Breast epithelium (tissue), 4 donors: ENCODE data around the gene MEG3. TPM values are rescaled to one million over a fixed set of nuclear protein-coding genes. Genes with fewer than 3 reads are reported as not detected.

ENCODE experiments used
- DNase-seq, 2 donors: peaks; one replicate each; pipeline ENCODE4 v3.0.0-alpha.2; 2019; ENCODE audit warnings: low spot score in 2 of 2
- H3K27ac ChIP-seq, 2 donors: fragments of 200-600 bp; sonication (generic) in 1 of 2; one replicate each; pipeline ENCODE4 v1.5.1; 2016 to 2019; ENCODE audit warnings: mild to moderate bottlenecking in 1 of 2
- H3K27me3 ChIP-seq, 2 donors: fragments of 200-600 bp; sonication (generic) in 1 of 2; one replicate each; pipeline versions ENCODE4 v1.5.1 to v1.6.0; 2017 to 2019; ENCODE audit warnings: control low read depth in 1 of 2, mild to moderate bottlenecking in 1 of 2
- H3K36me3 ChIP-seq: fragments of 200-600 bp; one replicate; pipeline ENCODE4 v1.5.1; 2019
- H3K4me1 ChIP-seq, 2 donors: fragments of 200-600 bp; sonication (generic); one replicate each; pipeline ENCODE4 v1.5.1; 2016 to 2019; ENCODE audit warnings: control low read depth in 1 of 2
- H3K4me3 ChIP-seq, 3 donors: fragments of 200-600 bp; sonication (generic); 1 replicate in 2 of 3; 2 replicates in 1 of 3; pipeline ENCODE4 v1.5.1; 2016 to 2019; ENCODE audit warnings: mild to moderate bottlenecking in 3 of 3, moderate library complexity in 2 of 3
- H3K9me3 ChIP-seq, 2 donors: fragments of 200-600 bp; sonication (generic) in 1 of 2; one replicate each; pipeline ENCODE4 v1.5.1; 2016 to 2019; ENCODE audit warnings: control low read depth in 1 of 2
- POLR2A ChIP-seq: fragments of 450-650 bp; IDR thresholded peaks from one replicate; pipeline ENCODE4 v1.6.1; 2016; ENCODE audit warnings: antibody characterized with exemption, mild to moderate bottlenecking, moderate library complexity
- POLR2AphosphoS5 ChIP-seq, 3 donors: sonication (generic); formaldehyde crosslinking; IDR thresholded peaks; one replicate each; pipeline ENCODE4 v1.6.1; 2017; ENCODE audit warnings: antibody characterized with exemption in 3 of 3
- intact Hi-C: fragments of 100-400 bp; cut with DNase I; formaldehyde crosslinking; loops from one replicate; pipeline ENCODE4 v1.15.1; 2023; ENCODE audit warnings: low total_unique reads
- total RNA-seq, 3 donors: library from RNA; depleted of rRNA; stranded (reverse); fragments of >200 nt; gene quantifications; one replicate each; pipeline ENCODE4 v1.1.0, GENCODE V29; 2016
- TF ChIP-seq, protein P1 (sequence below), 3 donors: fragments of 450-650 bp; IDR thresholded peaks; one replicate each; pipeline ENCODE4 v1.5.1; 2016 to 2017; ENCODE audit warnings: antibody characterized with exemption in 3 of 3, mild to moderate bottlenecking in 3 of 3, moderate library complexity in 3 of 3

MEG3 gene
- total RNA-seq, 3 donors from 2014 or later: 45.2 to 68.8 (median 49.8) TPM

DNA sequence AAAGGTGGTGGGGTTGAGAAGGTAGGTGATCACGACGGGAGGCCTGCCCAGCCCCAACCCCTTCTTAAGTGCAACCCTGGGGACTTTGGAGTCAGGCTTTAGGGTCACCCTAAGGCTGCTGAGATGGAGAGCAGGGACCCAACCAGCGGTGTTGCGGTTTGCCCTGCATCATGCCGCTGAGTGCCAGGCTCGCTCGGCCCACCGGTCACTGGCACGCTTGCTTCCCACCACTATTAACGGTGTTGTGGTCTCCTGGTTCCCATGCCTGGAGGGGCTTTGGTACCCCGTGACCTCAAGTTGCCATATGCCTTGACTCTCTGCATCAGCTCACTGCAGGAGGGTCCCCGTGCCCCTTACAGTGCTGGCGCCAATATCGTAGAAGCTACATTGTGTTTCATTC lies 18.4 kb upstream of the MEG3 start:
- Histone ChIP-seq H3K4me3 (no peak overlapping the region), H3K27me3 (peaks cover 0 to 5% of the 10 kb centered on the region in 2 donors), H3K9me3 (peaks cover 34 to 37% of the 10 kb centered on the region in 2 donors), H3K27ac (no peak overlapping the region), H3K36me3 (no peaks in the 10 kb centered on the region), H3K4me1 (no peaks in the 10 kb centered on the region)
- no peak for DNase-seq
- TF ChIP-seq, protein P1, sequence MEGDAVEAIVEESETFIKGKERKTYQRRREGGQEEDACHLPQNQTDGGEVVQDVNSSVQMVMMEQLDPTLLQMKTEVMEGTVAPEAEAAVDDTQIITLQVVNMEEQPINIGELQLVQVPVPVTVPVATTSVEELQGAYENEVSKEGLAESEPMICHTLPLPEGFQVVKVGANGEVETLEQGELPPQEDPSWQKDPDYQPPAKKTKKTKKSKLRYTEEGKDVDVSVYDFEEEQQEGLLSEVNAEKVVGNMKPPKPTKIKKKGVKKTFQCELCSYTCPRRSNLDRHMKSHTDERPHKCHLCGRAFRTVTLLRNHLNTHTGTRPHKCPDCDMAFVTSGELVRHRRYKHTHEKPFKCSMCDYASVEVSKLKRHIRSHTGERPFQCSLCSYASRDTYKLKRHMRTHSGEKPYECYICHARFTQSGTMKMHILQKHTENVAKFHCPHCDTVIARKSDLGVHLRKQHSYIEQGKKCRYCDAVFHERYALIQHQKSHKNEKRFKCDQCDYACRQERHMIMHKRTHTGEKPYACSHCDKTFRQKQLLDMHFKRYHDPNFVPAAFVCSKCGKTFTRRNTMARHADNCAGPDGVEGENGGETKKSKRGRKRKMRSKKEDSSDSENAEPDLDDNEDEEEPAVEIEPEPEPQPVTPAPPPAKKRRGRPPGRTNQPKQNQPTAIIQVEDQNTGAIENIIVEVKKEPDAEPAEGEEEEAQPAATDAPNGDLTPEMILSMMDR (IDR thresholded peaks at IDR 0.05): no peak
- TF ChIP-seq POLR2AphosphoS5 (IDR thresholded peaks at IDR 0.05): no peak
- TF ChIP-seq POLR2A: no peak
- intact Hi-C loops: no loop called here

DNA sequence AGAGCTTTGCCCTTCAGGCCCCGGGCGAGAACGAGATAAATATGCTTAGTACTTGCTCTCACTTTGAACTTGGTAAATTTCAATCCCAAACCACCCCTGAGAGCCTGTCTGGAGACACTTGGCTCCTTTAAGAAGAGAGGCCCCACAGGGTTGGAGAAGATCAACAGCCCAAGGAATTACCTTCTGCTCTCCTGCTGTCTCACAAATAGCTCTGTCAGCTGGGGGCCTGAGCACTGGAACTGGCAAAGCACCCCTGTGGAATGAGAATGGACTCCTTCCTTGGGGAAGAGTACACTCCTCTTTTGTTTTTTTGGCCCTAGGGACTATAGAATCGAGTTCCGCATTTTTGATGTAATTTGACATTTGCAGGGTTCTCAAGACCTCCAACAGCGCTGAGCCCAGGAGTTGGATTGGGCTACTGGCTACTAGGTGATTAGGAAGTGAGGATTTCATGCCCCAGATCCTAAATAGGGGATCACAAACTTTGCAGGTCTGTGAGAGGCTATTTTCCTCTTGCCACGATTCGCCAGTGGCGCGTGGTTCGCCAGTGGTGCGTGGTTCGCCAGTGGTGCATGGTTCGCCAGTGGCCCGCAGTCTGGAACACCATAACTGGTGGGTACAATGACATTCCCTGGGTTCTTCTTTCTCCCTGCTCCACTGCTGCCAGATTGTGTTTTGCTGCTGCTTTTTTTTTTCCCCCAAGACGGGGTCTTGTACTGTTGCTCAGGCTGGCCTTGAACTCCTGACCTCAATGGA lies 17.8 kb upstream of the MEG3 start:
- Histone ChIP-seq H3K4me3 (no peak overlapping the region), H3K4me1 (no peaks in the 10 kb centered on the region), H3K27ac (no peak overlapping the region), H3K9me3 (peaks cover 34 to 37% of the 10 kb centered on the region in 2 donors), H3K36me3 (no peaks in the 10 kb centered on the region), H3K27me3 (peaks cover 0 to 5% of the 10 kb centered on the region in 2 donors)
- intact Hi-C loops: no loop called here
- TF ChIP-seq, protein P1 (IDR thresholded peaks at IDR 0.05): no peak
- TF ChIP-seq POLR2A (no peak), POLR2AphosphoS5 (IDR thresholded peaks at IDR 0.05) (no peak)
- DNase-seq: no peak

DNA sequence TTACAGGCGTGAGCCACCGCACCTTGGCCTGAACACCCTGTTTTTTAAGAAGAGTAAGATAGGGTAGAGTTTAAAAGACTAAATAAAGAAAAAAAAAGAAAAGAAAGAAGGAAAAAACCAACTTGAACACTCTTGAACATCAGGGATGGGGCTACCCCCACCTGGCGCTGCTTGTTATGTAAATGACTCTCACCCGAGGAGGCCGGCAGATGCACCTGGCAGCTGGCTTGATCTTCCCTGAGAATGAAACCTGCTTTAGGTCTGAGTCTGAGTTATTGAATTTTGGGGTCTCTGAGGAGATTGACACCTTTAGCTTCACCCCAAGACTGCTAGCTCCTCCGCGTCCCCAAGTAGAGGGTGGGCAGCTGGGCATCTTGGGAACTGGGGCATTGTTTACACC lies 15.5 kb upstream of the MEG3 start:
- peaks cover 34 to 37% of the 10 kb centered on the region in 2 donors for H3K9me3 ChIP-seq
- H3K27me3 ChIP-seq: peaks cover 0 to 10% of the 10 kb centered on the region in 2 donors
- DNase-seq: no peak
- H3K4me3 ChIP-seq: no peak overlapping the region
- H3K27ac ChIP-seq: no peak overlapping the region
- intact Hi-C loops: no loop called here
- no peaks in the 10 kb centered on the region for H3K4me1 ChIP-seq
- no peak for TF ChIP-seq POLR2AphosphoS5 (IDR thresholded peaks at IDR 0.05)
- TF ChIP-seq POLR2A: no peak
- TF ChIP-seq, protein P1 (IDR thresholded peaks at IDR 0.05): no peak
- H3K36me3 ChIP-seq: no peaks in the 10 kb centered on the region

DNA sequence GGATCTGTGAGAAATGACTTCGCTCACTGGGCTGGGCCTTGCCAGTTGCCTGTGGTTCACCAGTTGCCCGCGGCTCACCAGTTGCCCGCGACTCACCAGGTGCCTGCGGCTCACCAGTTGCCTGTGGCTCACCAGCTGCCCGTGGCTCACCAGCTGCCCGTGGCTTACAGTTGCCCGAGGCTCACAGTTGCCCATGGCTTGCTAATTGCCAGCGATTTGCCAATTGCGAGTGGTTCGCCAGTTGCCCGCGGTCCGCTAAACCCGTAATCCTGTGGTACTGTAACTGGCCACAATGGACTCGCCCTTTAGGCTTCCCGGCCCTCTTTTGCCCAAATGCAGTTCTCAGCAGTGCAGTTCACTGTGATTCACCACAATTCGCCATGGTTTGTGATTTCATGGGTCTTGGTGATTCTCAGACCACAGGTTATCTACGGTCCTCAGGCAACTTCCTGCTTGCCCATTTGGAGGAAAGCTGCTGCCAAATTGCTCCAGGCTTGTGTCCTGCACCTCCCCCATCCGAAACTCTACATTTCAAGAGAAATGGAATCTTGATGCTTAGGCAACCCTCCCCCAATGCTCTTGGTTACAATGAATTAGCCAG lies 15.0 kb upstream of the MEG3 start:
- DNase-seq: no peak
- no peaks in the 10 kb centered on the region for H3K4me1 ChIP-seq

More for the DNA sequence above, 15.0 kb upstream of the MEG3 start:
- TF ChIP-seq, protein P1 (IDR thresholded peaks at IDR 0.05): no peak
- no peak for TF ChIP-seq POLR2AphosphoS5 (IDR thresholded peaks at IDR 0.05)
- TF ChIP-seq POLR2A: no peak
- no peak overlapping the region for H3K4me3 ChIP-seq
- H3K27ac ChIP-seq: no peak overlapping the region
- peaks cover 0 to 10% of the 10 kb centered on the region in 2 donors for H3K27me3 ChIP-seq
- H3K36me3 ChIP-seq: no peaks in the 10 kb centered on the region
- H3K9me3 ChIP-seq: peaks cover 34 to 37% of the 10 kb centered on the region in 2 donors
- intact Hi-C loops: no loop called here
